Colonic mucosa (tissue), 4 donors: ENCODE measurements around the gene GRK4. TPM values are rescaled to one million over a fixed set of nuclear protein-coding genes. Genes with fewer than 3 reads are reported as not detected.

Source experiments
- DNase-seq: peaks from one replicate; pipeline ENCODE4 v3.0.0-alpha.2; 2020
- H3K27ac ChIP-seq: fragments of 200-600 bp; one replicate; pipeline ENCODE4 v1.8.0; 2021
- H3K27me3 ChIP-seq: fragments of 200-600 bp; one replicate; pipeline ENCODE4 v1.8.0; 2021
- H3K36me3 ChIP-seq: fragments of 200-600 bp; one replicate; pipeline ENCODE4 v1.8.0; 2021
- H3K4me1 ChIP-seq: fragments of 200-600 bp; one replicate; pipeline ENCODE4 v1.8.0; 2021; ENCODE audit warnings: mild to moderate bottlenecking
- H3K4me3 ChIP-seq: fragments of 200-600 bp; one replicate; pipeline ENCODE4 v1.8.0; 2021
- H3K9ac ChIP-seq, 2 donors: one replicate each; pipeline ENCODE4 v1.7.0; 2013; ENCODE audit warnings: control low read depth in 2 of 2, low read depth in 2 of 2, low read length in 2 of 2
- H3K9me3 ChIP-seq: fragments of 200-600 bp; one replicate; pipeline ENCODE4 v1.8.0; 2021
- intact Hi-C: fragments of 100-400 bp; cut with DNase I; formaldehyde crosslinking; loops from one replicate; pipeline ENCODE4 v1.14.1; 2022
- total RNA-seq, 2 donors: library from RNA; stranded (reverse); fragmentation: NEBNext Ultra II Directional in 1 of 2; extraction: Animal tissue kit (Norgen Biotek cat#: 25700) in 1 of 2; gene quantifications; one replicate each; pipeline ENCODE4 v1.2.1, GENCODE V29; 2021
- TF ChIP-seq, protein P1 (sequence below): fragments of 200-600 bp; IDR thresholded peaks from one replicate; pipeline ENCODE4 v1.8.0; 2022; ENCODE audit warnings: antibody characterized with exemption, mild to moderate bottlenecking
- donor health status: healthy.
- donor health status: DM: no; HTN: no; CAD: no.
- donor health status: DM: no; HTN: no; CAD: no.

GRK4 gene
- total RNA-seq, 2 donors from 2014 or later: 0.77 to 1.7 TPM

DNA sequence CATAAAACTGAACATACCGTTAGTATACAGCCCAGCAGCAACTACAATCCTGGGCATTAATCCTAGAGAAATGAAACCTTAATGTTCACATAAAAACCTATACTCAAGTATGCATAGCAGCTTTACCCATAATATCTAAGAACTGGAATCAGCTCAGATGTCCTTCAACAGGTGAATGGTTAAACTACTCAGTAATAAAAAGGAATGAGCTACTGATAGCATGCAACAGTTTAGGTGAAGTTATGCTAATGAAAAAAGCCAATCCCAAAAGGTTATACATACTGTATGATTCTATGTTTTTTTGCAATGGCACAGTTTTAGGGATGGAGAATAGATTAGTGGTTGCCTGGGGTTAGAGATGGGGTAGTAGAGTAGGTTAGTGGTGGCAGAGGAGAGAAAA is 120.4 kb downstream of the GRK4 start:
- Histone ChIP-seq H3K9me3 (no peaks in the 10 kb centered on the region), H3K36me3 (no peaks in the 10 kb centered on the region), H3K27me3 (no peaks in the 10 kb centered on the region), H3K27ac (no peak overlapping the region), H3K4me3 (no peak overlapping the region), H3K4me1 (no peaks in the 10 kb centered on the region), H3K9ac (no peak overlapping the region)
- DNase-seq: no peak
- intact Hi-C loops: no loop called here
- TF ChIP-seq, protein P1, sequence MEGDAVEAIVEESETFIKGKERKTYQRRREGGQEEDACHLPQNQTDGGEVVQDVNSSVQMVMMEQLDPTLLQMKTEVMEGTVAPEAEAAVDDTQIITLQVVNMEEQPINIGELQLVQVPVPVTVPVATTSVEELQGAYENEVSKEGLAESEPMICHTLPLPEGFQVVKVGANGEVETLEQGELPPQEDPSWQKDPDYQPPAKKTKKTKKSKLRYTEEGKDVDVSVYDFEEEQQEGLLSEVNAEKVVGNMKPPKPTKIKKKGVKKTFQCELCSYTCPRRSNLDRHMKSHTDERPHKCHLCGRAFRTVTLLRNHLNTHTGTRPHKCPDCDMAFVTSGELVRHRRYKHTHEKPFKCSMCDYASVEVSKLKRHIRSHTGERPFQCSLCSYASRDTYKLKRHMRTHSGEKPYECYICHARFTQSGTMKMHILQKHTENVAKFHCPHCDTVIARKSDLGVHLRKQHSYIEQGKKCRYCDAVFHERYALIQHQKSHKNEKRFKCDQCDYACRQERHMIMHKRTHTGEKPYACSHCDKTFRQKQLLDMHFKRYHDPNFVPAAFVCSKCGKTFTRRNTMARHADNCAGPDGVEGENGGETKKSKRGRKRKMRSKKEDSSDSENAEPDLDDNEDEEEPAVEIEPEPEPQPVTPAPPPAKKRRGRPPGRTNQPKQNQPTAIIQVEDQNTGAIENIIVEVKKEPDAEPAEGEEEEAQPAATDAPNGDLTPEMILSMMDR: no peak

DNA sequence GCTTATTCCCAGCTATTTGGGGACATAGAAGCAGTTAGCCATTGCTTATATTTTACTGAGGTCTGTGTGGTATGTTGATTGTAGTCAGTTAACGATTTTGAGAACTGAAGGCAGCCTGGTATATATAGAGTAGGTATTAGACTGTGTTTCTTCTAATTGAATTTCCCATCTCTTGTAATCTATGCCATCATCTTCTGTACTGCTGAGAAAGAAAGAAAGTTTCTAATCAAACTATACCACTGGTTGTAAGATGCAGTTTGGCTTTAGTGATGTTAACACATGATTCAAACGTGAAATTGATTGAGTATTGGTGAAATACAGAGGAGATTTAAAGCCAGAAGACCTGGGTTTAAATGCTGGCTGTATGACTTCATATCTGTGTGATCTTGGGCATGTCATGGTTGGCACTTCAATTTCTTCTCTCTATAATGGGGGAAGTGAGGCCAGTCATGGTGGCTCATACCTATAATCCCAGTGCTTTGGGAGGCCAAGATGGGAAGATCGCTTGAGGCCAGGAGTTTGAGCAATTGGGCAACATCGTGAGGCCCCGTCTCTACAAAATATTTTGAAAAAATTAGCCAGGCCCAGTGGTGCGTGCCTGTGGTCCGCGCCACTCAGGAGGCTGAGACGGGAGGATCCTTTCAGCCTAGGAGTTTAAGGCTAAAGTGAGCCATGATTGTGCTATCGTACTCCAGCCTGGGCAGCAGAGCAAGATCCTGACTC is 122.7 kb downstream of the GRK4 start:
- Histone ChIP-seq H3K36me3 (no peaks in the 10 kb centered on the region), H3K27me3 (no peaks in the 10 kb centered on the region), H3K9ac (no peak overlapping the region), H3K9me3 (no peaks in the 10 kb centered on the region), H3K27ac (no peak overlapping the region), H3K4me1 (no peaks in the 10 kb centered on the region), H3K4me3 (no peak overlapping the region)
- no peak for DNase-seq
- TF ChIP-seq, protein P1: no peak
- intact Hi-C loops: no loop called here

DNA sequence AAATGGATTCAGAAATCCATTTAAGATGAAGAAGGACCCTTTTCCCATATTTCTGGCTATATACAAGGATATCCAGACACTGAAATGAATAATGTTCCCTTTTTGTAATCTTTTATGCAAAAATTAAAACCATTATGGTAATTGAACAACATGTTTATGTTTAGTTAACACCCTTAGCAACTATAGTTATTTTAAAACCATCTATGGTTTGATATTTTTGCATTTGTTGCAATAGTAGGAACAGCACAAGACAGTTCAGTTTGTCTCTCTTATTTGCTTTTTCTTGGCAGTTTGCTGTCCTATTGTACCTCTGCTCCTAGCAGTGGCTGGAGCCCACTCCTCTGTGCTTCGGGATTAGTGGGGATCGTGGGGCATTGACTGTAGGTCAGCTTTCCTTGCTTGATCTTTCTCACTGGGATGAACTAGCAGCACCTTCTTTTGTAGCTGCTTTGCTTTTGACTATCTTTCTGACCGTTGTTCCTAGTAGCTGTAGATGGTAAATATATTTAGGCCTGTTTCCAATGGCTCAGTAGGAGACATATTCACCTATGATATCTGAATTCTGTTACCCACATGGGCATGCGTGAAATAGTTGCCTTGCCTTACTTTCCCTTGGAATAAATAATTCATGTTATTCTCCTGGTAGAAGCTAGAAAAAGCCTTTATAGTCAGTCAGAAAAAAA is 123.9 kb downstream of the GRK4 start:
- intact Hi-C loops: no loop called here
- Histone ChIP-seq H3K4me3 (no peak overlapping the region), H3K4me1 (no peaks in the 10 kb centered on the region), H3K36me3 (no peaks in the 10 kb centered on the region), H3K27ac (no peak overlapping the region), H3K9ac (no peak overlapping the region), H3K27me3 (no peaks in the 10 kb centered on the region), H3K9me3 (no peaks in the 10 kb centered on the region)
- TF ChIP-seq, protein P1: no peak
- DNase-seq: no peak

Other genes with a start within 250 kb of the GRK4 start
- 10 to 100 TPM; 43.6 to 61.3 TPM for gene TNIP2, start 207.2 kb upstream of the GRK4 start, total RNA-seq
- 10 to 100 TPM; 62.2 to 70.8 TPM for gene SH3BP2, start 170.5 kb upstream of the GRK4 start, total RNA-seq
- gene ADD1, start 119.7 kb upstream of the GRK4 start, total RNA-seq: 100 to 1,000 TPM; 223 to 233 TPM
- gene NOP14, start 165 bp upstream of the GRK4 start, total RNA-seq: 10 to 100 TPM; 16.5 to 40.4 TPM
- gene HTT-AS, start 111.0 kb downstream of the GRK4 start, total RNA-seq: not detected
- 10 to 100 TPM; 51.0 to 55.5 TPM for gene HTT, start 111.1 kb downstream of the GRK4 start, total RNA-seq